GM12878 (cell line): Measurements from ENCODE around the gene TMED10. TPM values are rescaled to one million over a fixed set of nuclear protein-coding genes. Genes with fewer than 3 reads are reported as not detected.

Experiments
- BMI1 ChIP-seq: fragments of 450-650 bp; IDR thresholded peaks from 2 replicates; pipeline ENCODE4 v1.6.1; 2016; ENCODE audit warnings: mild to moderate bottlenecking, moderate library complexity, borderline replicate concordance
- IRF5 ChIP-seq: fragments of 450-650 bp; IDR thresholded peaks from 2 replicates; pipeline ENCODE4 v1.6.1; 2017; ENCODE audit warnings: borderline replicate concordance
- KAT2A ChIP-seq: conservative IDR thresholded peaks from 2 replicates; pipeline ENCODE4 v1.6.1; 2011; ENCODE audit warnings: low read depth, low read length; ENCODE audit not compliant: control insufficient read depth
- NFYB ChIP-seq: IDR thresholded peaks from 2 replicates; pipeline ENCODE4 v1.6.1; 2011; ENCODE audit warnings: low read depth, mild to moderate bottlenecking, low read length, improper control_type of control experiment, moderate library complexity; ENCODE audit not compliant: insufficient read depth
- NRF1 ChIP-seq: conservative IDR thresholded peaks from 2 replicates; pipeline ENCODE4 v1.6.1; 2011; ENCODE audit warnings: mild to moderate bottlenecking, low read depth, low read length, improper control_type of control experiment
- YBX1 ChIP-seq: fragments of 450-650 bp; IDR thresholded peaks from 2 replicates; pipeline ENCODE4 v1.6.1; 2016; ENCODE audit warnings: antibody characterized with exemption
- polyA plus RNA-seq, 11 experiments: library from polyadenylated mRNA; depleted of rRNA in 4 of 11; unstranded in 6 of 11; stranded (reverse) in 5 of 11; fragments of >200 nt; fragmentation: Nextera tagmentation in 4 of 11; fragmentation: Illumina TruSeq in 1 of 11; extraction: Ambion mirVana in 4 of 11; extraction: Trizol in 1 of 11; gene quantifications; 1 replicate in 1 of 11; 2 replicates in 10 of 11; pipeline versions ENCODE4 v1.2.1 to v1.2.3, GENCODE V29; 2011 to 2016; ENCODE audit warnings: inconsistent platforms in 2 of 11, missing spikeins in 2 of 11, low read depth in 1 of 11
- total RNA-seq, 4 experiments: library from RNA; depleted of rRNA in 3 of 4; stranded (reverse); fragments of >200 nt in 3 of 4; fragmentation: Illumina TruSeq in 1 of 4; extraction: Trizol in 1 of 4; gene quantifications; 2 replicates each; pipeline versions ENCODE4 v1.2.1 to v1.2.3, GENCODE V29; 2013 to 2021
- TF ChIP-seq, protein P1 (sequence below): fragments of 450-650 bp; formaldehyde crosslinking; IDR thresholded peaks from 2 replicates; pipeline ENCODE4 v1.4.0; 2022; ENCODE audit warnings: mild to moderate bottlenecking, moderate library complexity

The TMED10 gene
- total and polyA plus RNA-seq, 10 of the 15 experiments (the other 5 are each of a cell fraction or from before 2014, with no cell fraction given): 99.8 to 270 (median 180) TPM

- TF ChIP-seq BMI1: no peak
- no peak for TF ChIP-seq NRF1
- no peak for TF ChIP-seq YBX1
- no peak for TF ChIP-seq IRF5
- no peak for TF ChIP-seq KAT2A
- TF ChIP-seq, protein P1, sequence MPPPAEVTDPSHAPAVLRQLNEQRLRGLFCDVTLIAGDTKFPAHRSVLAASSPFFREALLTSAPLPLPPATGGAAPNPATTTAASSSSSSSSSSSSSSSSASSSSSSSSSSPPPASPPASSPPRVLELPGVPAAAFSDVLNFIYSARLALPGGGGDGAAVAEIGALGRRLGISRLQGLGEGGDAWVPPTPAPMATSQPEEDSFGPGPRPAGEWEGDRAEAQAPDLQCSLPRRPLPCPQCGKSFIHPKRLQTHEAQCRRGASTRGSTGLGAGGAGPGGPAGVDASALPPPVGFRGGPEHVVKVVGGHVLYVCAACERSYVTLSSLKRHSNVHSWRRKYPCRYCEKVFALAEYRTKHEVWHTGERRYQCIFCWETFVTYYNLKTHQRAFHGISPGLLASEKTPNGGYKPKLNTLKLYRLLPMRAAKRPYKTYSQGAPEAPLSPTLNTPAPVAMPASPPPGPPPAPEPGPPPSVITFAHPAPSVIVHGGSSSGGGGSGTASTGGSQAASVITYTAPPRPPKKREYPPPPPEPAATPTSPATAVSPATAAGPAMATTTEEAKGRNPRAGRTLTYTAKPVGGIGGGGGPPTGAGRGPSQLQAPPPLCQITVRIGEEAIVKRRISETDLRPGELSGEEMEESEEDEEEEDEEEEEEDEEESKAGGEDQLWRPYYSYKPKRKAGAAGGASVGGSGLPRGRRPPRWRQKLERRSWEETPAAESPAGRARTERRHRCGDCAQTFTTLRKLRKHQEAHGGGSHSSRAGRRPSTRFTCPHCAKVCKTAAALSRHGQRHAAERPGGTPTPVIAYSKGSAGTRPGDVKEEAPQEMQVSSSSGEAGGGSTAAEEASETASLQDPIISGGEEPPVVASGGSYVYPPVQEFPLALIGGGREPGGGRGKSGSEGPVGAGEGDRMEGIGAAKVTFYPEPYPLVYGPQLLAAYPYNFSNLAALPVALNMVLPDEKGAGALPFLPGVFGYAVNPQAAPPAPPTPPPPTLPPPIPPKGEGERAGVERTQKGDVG (CRISPR knock-in tag): no peak
- TF ChIP-seq NFYB: no peak
These were observed 32.5 kb downstream of the TMED10 start (continued) for GRCh38 chr14:75143761-75144527.
